ENCODE measurements around the gene IRS1.

The IRS1 gene

DNA sequence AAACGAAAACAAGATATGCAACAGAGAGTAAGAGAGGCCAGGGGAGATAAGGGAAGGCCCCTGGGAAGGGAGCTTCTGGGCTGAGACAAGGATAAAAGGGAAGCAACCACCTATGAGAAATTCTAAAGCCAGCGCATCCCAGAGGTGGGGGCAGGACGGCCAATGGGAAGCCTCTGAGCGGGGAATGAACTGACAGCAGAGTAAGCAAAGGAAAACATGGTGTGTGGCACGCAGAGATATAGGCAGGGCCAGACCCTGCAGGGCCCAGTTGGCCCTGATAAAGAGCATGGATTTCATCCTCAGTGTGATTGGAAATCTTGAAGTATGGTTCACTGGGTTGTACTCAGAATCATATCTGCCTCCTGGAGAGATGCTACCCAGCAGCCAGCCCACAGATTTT, 78.7 kb downstream of the IRS1 start:
- no peak for DNase-seq

DNA sequence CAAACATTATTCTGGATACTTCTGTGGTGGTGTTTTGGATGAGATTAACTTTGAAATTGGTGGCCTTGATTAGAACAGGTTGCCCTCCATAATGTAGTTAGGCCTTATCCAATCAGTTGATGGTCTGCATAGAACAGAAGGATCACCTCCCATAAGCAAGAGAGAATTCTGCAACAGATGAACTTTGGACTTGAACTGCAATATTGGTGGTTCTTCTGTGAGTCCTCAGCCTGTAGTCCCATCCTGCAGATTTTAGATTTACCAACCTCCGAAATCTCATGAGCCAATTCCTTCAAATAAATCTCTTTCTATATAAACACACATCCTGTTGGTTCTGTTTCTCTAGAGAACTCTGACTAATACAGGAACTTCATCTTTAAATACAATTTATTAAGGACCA, 81.9 kb downstream of the IRS1 start:
- DNase-seq: no peak

DNA sequence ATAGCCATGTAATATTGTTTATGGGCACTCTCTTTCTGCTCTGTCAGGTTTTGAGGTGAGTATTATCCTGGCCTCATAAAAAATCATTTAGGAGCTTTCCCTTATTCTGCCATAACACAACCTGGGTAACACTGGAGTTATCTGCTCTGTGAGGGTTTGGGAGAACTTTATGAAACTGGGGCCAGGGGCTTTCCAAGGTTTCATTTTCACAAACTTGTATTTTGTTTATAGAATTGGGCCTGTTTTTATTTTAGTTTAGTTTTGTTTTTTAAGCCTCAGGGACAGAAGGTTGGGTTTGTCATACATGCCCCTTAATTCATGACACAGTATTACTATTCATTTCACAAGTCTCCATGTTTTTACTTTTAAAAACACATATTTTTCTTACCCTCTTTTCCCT, 83.5 kb downstream of the IRS1 start:
- no peak for DNase-seq

DNA sequence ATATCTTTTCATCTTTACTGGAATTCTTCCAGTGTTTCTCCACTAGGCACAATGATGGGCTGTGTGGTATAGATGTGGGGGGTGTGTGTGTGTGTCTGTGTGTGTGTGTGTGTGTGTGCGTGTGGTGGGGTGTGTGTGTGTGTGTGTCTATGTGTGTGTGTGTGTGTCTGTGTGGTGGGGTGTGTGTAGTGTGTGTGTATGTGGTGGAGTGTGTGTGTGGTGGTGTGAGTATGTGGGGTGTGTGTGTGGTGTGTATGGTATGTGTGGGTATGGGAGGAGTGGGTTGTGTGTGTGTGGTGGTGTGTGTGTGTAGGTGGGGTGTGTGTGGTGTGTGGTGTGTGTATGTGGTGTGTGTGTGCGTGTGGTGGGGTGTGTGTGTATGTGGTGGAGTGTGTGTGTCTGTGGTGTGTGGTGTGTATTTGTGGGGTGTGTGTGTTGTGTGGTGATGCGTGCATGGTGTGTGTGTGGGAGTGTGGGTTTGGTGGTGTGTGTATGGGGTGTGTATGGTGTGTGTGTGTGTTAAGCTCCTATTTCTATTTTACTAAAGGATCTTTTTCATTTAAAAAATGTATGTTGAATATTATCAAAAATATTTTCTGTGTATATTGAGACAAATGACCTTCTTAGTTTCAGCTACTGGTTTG, 84.2 kb downstream of the IRS1 start:
- no peak for DNase-seq

DNA sequence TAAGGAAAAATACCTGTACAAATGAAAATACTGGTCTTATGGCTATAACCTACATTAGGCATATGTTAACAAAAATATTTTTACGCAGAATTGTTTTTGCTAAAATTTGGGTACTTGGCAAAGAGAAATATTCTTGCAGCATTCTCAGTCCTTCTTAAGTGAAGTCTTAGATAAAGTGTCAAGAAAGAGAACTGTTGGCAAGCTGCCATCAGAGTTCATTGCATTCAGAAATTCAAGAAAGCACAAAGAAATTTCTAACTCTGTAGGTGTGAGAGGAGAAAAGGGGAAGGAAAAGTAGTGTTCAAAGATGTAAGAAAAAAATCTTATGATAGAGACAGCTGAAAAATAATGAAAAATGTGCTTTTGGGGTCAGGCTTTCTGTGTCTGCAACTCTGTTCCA, 86.7 kb downstream of the IRS1 start:
- DNase-seq: no peak

DNA sequence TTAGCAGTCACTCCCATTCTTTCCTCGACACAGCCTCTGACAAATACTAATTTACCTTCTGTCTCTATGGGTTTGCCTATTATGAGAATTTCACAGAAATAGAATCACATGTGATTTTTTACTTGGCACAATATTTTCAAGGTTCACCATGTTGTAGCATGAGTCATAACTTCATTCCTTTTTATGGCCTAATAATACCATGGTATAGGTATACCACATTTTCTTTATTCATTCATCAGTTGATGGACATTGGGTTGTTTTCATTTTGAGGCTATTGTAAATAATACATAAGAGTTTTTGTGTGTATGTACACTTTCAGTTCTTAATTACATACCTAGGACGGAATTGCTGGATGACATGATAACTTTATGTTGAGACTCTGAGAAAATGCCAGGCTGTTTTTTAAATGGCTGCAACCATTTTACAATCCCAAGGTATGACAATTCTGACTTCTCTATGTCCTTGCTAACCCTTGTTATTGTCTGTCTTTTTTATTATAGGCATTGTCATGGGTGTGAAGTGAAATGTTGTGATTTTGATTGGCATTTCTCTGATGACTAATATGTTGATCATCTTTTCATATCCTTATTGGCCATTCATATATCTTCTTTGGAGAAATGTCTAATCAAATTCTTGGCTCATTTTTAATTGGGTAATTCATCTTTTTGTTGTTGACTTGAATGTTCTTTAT, 87.9 kb downstream of the IRS1 start:
- no peak for DNase-seq

DNA sequence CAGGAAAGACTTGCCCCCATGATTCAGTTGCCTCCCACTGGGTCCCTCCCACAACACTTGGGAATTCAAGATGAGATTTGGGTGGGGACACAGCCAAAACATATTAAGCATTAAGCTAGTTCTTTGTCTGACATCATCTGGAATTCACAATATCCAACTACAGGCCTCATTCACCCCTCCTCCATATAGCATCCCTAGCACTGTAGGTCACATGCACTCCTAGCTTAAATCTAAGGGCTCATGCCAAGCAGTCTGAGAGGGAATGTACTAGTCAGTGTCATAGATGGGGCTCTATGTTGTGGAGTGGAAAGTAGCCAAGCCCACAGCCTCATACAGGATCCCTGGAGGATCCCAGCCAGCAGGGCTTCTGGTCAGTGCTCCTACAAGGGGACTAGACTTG, 92.1 kb downstream of the IRS1 start:
- no peak for DNase-seq

DNA sequence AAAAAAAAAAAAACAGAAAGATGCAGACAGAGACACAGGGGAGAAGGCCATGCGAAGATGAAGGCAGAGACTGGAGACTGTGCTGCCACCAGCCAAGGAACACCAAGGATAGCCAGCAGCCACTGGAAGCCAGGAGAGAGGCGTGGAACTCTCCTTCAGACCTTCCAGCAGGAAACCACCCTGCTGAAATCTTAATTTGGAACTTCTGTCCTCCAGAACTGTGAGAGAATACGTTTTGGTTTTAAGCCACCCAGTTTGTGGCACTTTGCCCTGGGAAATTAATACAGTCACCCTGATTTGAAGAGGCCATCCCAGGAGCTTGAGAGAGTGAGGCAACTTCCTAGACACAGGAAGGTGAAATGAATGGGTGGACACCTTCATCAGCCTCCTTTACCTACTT, 93.7 kb downstream of the IRS1 start:
- DNase-seq: no peak

DNA sequence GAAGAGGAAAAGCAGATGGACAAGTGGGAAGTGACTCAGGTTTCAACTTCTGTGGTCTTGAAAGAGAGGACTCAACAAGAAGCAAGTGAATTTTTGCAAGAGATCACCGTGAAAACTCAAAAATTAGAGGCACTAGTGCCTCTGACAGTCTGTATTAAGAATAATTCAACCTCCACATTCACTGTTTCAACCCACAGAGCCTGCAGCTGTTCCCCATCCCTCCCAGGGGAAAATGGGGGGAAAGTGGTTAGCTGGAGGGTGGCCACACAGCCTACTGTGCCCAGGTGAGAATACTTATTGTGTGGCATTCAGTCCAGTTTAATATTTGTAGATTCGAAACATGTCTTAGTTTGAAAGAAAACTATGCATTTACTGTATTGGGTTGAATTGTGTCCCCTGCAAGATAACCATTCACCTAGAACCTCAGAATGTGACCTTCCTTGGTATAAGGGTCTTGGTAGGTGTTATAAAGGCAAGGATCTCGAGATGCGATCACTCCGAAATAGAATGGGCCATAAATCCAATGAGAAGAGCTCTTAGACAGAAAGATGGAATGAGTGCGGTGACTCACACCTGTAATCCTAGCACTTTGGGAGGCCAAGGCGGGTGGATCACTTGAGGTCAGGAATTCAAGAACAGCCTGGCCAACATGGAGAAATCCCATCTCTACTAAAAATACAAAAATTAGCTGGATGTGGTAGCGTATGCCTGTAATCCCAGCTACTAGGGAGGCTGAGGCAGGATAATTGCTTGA, 94.3 kb downstream of the IRS1 start:
- DNase-seq: no peak

DNA sequence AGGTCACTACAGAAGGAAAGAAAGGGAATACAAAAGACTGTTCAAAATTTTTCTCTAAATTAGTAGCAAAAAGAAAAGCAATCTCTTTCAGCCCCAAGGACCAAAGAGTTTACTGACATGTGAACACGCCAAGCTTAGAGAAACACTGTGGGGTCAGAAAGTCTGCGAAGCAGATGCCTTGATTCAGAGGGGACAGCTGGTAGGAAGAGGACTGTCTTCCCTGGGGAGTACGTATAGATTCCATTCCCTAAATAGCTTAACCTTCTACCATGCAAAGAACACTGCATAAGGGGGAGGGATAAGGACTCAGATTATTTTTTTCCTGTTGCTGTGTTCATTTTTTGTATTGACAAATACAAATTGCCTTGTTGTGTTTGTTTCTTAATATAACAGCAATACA, 96.1 kb downstream of the IRS1 start:
- no peak for DNase-seq

DNA sequence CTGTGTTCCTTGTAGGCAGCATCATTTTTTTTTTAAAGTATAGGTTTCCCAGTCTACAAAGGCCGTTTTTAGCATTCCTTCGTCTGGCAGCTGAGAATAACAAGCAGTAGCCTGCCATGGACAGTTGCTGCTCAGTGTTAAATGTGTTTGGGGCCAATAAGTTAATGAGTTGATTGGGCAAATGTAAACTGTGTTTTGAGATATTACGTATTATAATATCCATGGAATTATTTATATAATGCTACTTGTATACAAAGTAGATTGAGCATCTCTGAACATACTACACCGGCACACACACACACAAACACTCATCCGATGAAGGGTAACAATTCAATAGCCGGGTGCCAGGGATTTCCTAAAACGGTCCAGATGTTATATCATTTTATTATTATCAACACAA, 97.2 kb downstream of the IRS1 start:
- DNase-seq: no peak

DNA sequence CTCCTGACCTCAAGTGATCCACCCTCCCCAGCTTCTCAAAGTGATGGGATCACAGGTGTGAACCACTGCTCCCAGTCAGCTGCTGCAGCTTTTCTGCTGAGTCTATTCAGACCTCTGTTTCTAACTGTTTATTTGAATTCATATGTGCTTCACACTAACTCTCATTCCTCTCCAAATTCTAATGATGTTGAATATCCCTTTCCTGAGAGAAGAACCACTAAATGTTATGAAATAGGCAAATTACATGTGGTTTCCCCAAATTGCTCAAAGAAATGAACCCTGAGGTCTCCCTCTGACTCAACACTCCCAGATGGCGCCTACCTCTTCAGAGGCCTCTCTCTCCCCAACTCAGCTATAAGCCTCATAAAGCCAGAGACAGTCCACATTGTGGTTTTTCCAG, 98.6 kb downstream of the IRS1 start:
- DNase-seq: no peak

DNA sequence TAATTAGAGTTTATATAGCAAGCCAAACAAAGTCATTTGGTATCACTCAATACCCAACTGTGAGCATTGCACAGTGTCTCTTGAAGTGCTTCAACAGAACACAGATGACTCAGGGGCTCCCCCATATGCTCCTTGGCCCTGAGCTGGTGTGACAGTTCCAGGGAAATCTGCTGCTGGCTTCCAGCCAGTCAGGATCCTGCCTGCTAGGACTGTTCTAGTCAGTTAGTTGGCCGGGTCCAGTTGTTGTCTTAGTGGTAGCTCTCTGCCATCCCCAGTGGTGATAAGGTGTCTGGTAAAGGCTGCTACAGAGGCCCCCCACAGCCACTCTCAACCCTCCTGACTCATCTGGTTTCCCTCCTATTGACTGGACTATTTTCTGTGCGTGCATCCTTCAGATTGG, 100.3 kb downstream of the IRS1 start:
- DNase-seq: no peak

DNA sequence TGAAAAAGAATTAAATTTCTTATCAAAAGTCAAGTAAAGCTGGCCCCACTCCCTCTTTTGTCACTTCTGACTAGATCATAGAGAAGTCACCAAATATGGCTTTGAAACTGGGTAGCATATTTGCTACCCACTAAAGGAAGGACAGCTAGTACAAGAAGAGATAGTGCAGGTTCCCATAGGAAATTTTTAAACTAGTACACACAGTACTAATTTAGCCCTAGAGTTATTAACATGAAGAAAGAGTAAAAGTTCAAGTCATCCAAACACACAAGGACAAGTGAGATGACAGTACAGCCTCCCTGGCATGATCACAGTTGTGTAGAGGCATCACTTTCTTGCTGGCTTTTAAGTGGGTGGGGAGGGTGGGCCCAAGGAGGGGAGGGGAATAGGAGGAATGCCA, 100.9 kb downstream of the IRS1 start:
- DNase-seq: no peak

DNA sequence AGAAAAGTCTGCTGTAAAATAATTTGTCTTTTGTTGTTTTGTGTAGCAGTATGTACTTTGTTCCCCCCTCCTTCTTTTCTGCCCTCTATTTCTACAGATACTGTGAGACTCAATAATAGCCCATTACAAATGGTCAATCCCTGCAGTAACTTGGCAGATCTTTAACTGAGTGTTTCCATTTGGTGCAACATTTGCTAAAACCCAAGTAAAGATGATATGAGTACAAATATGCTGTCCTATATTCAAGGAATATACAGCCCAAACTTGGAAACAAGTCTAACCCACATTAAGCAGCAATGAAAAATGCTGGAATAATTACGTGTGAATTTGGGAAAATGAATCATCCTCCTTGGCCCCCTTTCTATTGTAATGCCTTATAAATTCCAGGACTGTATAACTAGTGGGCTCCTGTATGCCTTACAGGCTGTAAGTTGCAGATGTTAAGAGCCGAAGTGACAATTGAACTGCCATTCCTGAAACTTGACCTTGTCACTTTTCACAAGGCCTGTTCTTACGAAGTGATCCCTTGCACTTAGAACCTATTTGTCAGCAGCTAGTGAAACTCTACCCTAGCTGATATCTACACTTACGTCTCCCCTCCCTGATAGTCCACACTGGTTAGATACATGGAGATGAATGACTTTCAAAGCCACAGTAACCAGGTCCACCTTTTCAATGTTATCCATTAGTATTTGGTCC, 104.9 kb downstream of the IRS1 start:
- no peak for DNase-seq

DNA sequence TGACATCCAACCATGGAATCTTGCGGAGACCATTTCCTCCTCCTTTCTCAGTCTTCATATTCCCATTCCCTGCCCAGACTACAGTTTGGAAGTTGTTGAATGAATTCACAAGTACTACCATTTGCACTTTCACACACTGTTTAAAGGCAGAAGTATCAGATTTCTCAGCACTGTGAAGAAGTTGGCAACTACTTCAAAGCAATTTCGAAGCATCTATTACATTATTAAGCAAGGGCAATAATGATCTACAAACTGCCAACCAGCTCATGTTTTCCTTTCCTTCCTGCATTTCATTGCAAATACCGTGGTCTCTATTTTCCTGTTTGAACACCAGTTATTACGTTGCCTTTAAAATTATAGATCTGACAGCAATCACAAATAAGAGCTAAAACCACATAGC, 105.5 kb downstream of the IRS1 start:
- no peak for DNase-seq

DNA sequence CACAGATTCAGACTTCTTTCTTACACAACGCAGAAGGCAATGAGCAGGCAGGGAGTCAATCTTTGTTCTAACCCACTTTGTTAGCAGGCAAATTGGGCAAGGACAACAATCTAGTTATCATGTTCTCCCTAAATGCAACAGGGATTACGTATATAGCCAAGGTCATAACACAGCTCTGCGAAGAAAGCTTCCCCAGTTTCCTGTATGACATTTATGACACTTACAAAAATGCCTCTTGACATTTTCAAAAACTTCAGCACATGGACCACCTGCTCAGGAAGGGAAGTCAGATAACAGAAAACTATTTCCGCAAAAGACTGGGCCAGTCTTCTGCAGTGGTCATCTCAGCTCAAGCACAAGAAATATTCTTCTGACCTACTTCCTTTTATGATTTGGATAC, 106.1 kb downstream of the IRS1 start:
- DNase-seq: no peak

DNA sequence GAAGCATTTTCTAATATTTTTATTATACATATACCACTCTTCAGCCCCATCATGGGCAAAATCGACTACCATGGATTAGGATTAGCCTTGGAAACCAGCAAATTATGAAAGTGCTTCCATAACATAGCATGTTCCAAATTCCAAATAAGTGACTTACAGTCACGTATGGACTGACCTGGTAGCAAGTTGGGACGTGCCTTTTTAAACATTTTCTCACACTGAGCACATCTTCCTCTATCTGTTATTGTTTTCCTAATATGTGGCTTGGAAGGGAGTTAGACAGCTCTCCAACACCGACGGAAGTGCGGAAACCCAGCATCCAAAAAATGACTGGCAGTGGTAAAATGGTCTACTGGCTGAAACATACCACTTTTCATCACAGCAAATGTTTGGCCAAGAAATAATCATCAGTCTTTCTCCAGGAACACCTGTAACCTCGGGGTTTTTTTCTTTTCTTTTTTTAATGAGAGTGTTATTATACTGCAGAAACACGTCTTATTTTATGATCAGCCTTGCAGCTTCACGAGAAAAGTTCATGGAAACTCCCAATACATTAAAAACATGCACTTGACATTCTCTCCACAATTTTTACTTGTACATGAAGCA, 107.0 kb downstream of the IRS1 start:
- DNase-seq: no peak

DNA sequence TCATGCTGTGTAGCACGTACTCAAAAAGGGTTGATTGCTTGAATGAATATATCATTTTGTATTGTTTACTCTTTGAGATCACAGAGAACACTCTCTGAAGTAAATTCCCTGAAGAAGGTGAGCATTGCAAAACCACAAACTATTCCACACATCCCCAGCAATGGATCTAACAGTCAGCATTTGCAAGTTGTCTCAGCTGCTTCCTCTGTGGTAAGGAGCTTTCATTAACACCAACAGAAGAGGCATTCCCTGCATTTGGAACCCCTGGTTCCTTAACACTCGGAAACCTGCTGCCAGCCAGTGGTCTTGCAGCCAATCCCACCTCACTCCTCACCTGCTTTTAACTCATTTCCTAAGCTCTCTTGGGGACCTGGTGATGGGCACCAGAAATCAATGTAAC, 108.4 kb downstream of the IRS1 start:
- DNase-seq: no peak

DNA sequence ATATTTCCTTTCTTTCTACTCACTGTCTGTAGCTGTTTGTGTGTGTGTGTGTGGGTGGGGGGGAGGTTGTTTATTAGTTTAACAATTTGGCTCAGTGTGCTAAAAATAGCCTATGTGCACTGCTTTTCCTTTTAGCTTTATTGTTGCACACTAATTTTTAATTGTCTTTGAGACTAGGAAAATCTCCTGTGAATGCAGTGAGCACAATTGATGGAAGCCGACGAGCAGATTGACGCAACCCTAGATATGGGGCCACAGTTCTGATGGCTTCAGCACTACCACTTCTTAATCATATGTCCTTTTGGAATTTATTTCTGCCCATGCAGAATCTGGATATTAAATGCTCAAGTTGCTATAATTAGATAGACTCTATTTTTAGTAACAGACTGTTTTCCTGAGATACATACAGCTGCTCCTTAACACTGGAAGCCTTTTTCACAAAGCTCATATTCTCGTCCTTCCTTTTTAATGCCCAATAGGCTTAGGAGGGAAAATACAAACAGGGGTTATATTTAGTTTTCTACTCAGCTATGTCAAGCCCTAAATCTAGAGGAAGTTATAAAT, 109.1 kb downstream of the IRS1 start:
- DNase-seq: no peak

DNA sequence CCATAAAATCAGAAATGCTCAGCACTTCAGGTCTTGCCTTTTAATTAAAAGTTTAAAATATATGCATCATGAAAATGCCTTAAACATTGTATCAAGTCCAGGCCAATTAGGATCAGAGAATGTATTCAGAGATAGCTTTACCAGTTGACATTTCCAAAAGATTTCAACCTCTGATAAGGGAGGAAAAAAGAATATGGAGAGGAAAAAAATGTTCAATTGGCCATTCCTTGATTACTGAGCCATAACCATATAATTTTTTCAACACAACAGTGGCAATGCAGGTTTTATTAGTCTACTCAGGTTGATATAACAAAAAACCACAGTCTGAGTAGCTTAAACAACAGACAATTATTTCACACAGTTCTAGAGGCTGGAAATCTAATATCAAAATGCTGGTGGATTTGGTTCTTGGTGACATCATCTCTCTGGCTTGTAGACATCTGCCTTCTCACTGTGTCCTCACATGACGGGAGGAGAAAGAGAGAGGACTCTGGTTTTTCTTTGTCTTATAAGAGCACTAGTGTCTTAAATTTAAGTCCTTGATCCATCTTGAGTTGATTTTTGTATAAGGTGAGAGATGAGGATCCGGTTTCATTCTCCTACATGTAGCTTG, 111.9 kb downstream of the IRS1 start:
- no peak for DNase-seq

DNA sequence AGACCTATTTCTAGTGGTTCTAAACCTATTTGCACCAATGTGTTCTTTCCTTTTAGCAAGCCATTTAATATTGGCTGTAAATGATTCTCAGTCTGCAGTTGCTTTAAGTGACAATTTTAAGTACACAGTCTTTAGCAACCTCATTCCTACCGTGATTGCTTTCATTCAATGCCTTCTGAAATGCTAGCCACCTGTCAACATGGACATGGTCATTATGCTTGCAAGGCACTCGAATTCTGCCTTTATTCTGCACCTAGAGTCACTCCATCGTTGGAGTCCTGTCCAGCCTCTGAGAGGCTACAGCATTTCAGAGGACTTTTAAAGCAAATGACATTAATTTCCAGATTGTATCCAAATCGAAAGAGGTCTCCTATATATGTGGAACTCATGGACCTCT, 115.1 kb downstream of the IRS1 start:
- DNase-seq: no peak

Measured in NCI-H1048 (cell line).